AG04449 (cell line): ENCODE measurements around the gene TMEM178B.
"Not testable (repeated sequence)": the region's sequence is repeated elsewhere in the genome, so short reads cannot be mapped to it uniquely, and the experiment has no call there.

Experiments used
- CTCF ChIA-PET: fragments of 350-600 bp; formaldehyde crosslinking; extraction: SDS; loops from one replicate; lab custom pipeline; 2021; ENCODE audit warnings: antibody characterized with exemption; lab: Yijun Ruan, JAX
- POLR2A ChIA-PET: fragments of 400-600, 350-600 bp; formaldehyde crosslinking; extraction: SDS; loops from one replicate; lab custom pipeline; 2020; ENCODE audit warnings: antibody characterized with exemption, inconsistent platforms; lab: Yijun Ruan, JAX
- DNase-seq: peaks from one replicate; pipeline ENCODE4 v3.0.0-alpha.2; 2010; ENCODE audit warnings: low read depth, low spot score
- H3K4me3 ChIP-seq: 2 replicates; pipeline ENCODE4 v1.5.1; 2011; ENCODE audit warnings: low read depth, mild to moderate bottlenecking, control low read depth, low read length
- TF ChIP-seq, protein P1 (sequence below): IDR thresholded peaks from one replicate; pipeline ENCODE4 v1.5.1; 2011; ENCODE audit warnings: mild to moderate bottlenecking, moderate library complexity, low read length, control low read depth, inconsistent platforms; ENCODE audit not compliant: insufficient read depth; ENCODE audit errors: missing control alignments

The TMEM178B gene

GRCh38 chr7:141185369-141185967 lies 111.6 kb downstream of the TMEM178B start:
- no peak for DNase-seq
- POLR2A ChIA-PET = no interaction called here
- TF ChIP-seq, protein P1, sequence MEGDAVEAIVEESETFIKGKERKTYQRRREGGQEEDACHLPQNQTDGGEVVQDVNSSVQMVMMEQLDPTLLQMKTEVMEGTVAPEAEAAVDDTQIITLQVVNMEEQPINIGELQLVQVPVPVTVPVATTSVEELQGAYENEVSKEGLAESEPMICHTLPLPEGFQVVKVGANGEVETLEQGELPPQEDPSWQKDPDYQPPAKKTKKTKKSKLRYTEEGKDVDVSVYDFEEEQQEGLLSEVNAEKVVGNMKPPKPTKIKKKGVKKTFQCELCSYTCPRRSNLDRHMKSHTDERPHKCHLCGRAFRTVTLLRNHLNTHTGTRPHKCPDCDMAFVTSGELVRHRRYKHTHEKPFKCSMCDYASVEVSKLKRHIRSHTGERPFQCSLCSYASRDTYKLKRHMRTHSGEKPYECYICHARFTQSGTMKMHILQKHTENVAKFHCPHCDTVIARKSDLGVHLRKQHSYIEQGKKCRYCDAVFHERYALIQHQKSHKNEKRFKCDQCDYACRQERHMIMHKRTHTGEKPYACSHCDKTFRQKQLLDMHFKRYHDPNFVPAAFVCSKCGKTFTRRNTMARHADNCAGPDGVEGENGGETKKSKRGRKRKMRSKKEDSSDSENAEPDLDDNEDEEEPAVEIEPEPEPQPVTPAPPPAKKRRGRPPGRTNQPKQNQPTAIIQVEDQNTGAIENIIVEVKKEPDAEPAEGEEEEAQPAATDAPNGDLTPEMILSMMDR = no peak
- CTCF ChIA-PET = no interaction called here
- no peak overlapping the region for H3K4me3 ChIP-seq

GRCh38 chr7:141189231-141189630 lies 115.4 kb downstream of the TMEM178B start:
- H3K4me3 ChIP-seq = no peak overlapping the region
- CTCF ChIA-PET = no interaction called here
- DNase-seq = no peak
- TF ChIP-seq, protein P1 = no peak
- POLR2A ChIA-PET = no interaction called here

DNA sequence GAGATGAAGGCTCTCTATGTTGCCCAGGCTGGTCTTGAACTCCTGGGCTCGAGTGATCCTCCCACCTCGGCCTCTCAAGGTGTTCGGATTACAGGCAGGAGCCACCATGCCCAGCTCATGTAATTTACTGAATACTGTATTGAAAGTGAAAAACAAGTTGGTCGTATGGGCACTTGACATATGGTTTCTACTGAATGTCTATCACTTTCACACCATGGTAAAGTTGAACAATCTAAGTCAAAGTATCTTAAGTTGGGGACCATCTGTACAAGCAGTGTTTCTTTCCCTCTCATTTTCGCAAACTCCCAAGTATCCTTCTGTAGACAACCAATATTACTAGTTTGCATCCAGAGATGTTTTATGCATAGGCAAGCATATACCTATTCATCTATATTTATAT lies 116.6 kb downstream of the TMEM178B start:
- no peak for DNase-seq
- CTCF ChIA-PET = no interaction called here

GRCh38 chr7:141191277-141191676 lies 117.4 kb downstream of the TMEM178B start:
- TF ChIP-seq, protein P1 = no peak

More for the DNA sequence above, 116.6 kb downstream of the TMEM178B start:
- POLR2A ChIA-PET = no interaction called here
- TF ChIP-seq, protein P1 = no peak
- no peak overlapping the region for H3K4me3 ChIP-seq

DNA sequence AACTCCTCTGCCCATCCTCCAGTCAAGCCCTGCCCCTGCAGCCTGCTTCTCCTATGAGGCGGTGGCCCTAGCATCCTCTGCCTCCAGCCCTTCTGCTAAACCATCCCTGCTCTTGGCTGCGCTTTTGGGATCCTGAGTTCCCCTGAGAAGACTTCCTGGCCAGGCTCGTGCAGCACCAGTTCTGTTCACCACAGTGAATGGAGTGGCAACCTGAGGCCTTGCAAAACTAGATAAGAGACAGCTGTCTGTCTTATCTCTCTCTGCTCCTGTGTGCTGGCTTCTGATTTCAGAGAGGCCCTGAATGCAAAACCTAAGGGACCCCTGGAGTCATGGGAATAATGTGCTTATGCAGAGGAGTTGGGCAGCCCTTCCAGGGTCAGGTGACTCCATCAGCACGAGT lies 119.2 kb downstream of the TMEM178B start:
- no peak for DNase-seq
- TF ChIP-seq, protein P1 = no peak
- no peak overlapping the region for H3K4me3 ChIP-seq
- ChIA-PET CTCF (no interaction called here), POLR2A (no interaction called here)

More at GRCh38 chr7:141191277-141191676, 117.4 kb downstream of the TMEM178B start:
- CTCF ChIA-PET = no interaction called here
- no peak overlapping the region for H3K4me3 ChIP-seq
- POLR2A ChIA-PET = no interaction called here
- no peak for DNase-seq

GRCh38 chr7:141195722-141196121 lies 121.9 kb downstream of the TMEM178B start:
- DNase-seq, CTCF ChIA-PET, H3K4me3 ChIP-seq, POLR2A ChIA-PET: not testable (repeated sequence)
